ENCODE data around the gene TRPV2.
A peak's percentile ranks its signal among the peaks of the same experiment; 100 is the strongest.
"Not testable (repeated sequence)": the region's sequence is repeated elsewhere in the genome, so short reads cannot be mapped to it uniquely, and the experiment has no call there.

TRPV2 gene

DNA sequence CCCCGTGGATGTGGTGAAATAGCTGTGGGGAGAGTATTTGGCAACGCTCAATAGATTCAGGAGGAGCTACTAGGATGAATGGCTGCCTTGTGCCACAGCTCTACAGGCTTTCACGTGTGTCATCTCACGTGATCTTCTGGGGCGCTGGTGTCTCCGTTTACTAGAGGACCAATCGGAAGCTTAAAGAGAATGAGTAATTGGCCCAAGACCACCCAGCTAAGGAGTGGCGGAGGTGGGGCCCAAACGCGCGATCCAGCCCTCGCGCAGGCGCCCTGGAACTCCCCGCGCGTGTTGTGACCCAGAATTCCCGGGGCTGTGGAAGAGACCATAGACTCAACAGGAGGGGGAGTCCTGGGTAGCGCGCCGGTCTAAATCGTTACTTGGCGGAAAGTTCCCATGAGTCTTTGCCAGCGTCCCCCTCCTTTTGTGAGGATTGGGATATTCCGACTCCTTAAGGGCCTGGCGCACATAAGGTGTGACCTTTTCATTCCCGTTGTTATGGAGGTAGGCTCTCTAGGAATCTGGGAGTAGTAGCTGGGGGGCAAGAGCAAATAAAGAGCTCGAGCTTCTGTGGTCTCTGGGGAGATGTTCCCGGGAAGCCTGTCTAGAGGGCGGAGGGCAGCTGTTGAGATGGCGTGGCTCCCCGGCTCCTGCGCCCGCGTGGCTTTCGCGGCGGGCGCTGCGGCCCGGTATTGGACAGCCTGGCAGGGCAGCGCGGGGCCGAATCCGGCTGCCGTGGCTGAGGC, 23.4 kb downstream of the TRPV2 start:
- DNase-seq = peak; percentile 96

DNA sequence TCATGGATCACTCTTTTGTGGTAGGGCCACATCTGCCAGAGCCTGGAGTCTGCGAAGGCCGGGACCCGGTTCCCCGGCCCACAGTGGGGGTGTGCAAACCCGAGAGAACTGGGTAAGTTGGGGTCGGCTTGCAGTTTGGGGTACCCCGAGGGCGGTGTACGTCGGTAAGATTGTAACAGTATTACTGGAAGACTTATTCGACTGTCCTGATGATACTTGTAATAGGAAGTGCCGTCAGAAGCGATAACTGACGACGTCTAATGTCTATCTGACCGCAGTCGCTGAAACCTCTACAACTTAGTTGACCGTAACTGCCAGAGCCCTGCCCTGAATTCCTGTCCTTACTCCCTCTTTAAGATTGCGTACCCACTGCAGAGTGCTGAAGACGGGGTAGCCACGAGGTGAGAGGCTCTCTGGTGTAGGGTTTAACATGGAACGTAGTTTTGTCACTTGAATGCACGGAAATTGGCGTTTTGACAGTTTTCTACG, 24.0 kb downstream of the TRPV2 start:
- DNase-seq = no peak

DNA sequence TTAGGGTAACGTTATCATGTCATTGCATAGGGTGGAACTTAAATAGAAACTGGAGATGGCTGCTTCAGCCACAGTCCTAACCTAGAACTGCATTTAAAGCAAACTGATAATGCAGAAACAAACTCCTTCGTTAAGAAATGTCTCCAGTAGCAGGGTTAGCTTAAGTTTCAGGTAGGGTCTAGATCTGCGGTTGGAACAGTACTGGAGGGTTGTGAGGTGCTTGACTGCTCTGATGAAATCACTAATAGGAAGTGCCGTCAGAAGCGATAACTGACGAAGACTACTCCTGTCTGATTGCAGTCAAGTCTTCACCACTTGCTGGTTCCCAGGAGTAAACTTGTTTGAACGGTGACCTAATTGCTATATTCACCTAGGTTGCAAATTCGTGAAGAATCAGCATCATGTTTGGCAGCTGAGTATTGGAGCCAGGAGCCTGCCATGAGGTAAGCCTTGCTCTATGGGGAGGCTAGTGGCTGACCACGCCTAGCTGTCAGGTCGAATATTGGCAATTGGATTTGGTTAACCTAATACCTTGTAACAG, 24.5 kb downstream of the TRPV2 start:
- DNase-seq = no peak

DNA sequence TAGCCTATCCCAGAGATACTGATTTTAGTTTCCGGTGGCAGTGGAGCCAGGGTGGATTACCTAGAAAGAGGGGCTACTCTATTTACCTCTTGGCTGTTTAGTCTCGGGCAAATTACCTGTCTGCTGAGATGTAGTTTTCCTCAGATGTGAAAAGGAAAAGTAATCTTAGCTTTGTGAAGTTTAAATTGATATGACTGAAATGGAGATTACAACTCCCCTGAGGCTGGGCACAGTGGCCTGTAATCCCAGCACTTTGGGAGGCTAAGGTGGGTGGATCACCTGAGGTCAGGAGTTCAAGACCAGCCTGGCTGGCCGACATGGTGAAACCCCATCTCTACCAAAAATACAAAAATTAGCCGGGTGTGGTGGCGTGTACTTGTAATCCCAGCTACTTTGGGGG, 25.0 kb downstream of the TRPV2 start:
- not testable (repeated sequence) for DNase-seq

DNA sequence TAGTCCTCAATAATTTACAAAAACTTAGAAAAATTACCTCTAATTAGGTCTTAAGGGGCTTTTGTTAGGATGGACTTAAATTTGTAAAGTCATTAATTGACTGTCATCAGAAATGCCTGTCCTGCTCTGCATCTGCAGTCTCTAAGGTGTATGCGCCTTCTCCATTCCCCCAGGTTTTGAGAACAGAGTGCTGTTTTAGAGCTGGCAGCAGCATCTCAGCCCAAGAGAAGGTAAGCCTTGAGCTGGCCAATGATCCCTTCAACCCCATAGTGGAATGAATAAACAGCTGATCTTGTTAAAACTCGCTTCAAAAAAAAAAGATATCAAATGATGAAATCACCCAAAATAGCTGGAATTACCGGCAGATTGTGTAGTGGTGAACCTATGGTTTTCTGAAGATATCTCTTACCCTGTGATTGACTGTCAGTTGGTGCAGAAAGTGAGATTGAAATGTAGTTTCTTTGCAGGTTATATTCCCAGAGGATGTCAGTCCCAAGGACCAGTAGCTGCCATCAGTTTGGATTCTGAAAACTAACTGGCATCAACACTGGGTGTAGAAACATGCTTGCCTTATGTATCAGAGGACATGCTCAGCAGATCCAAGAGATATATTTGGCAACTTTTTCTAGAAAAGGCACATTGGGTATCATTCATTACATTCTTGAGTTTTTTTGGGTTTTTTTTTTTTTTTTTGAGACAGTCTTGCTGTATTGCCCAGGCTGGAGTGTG, 25.7 kb downstream of the TRPV2 start:
- no peak for DNase-seq

DNA sequence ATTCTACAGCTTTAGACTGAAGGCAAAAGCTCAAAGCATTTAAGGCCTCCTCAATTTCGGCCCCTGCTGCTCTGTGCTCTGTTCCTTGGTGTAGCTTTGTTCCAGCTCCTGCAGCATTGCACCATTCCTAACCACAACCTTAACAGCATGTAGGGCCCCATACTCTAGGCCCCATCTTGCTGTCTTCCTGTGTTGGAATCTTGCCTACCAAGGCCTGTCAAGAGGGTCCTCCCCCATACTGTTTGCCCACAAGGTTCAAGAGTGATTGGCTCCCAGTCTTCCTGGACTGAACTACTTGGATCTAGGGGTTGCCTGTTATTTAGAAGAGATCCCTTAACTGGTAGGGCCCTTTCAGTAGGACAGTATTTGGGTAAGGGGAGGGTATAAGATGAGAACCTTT, 26.8 kb downstream of the TRPV2 start:
- no peak for DNase-seq

DNA sequence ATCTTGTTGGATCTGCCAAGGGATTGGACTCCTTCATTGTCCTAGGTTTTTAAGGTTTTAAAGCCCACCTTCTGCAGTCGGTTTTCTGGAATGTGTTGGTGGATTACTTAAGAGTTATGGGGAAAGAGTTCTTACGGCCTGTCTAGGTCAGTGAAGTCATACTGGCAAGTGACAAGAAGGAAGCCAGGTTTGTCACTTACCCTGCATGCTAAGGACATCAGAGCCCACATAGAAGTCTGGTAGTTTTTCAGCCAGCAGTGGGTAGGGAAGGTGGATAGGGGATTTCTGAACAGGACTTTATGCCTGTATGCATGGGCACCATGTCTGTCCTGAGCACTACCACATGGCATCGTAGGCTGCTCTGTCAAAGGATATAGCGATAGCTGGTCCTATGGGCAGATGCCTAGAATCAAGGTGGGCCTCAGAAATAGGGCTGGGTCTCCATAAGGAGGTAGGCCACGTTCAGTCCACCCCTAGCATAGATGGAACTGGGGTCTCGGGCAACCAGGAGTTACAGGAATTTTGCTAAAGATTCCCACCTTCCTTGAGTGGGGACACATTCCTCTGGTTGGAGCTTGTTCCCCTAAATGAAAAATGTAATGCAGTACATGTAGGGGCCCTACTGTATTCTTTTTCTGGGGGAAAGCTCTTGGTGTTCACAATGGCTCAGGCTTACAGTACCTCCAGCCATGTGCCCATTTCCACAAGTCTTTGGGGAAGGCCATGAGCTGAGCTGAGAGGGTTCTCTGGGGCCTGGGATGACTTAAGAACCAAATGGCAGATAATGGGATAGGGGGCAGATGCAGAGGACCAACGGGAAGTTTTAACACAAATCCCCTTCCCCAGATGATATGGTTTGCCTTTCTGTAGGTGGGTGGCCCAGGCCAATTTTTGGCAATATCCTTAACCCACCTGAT, 27.5 kb downstream of the TRPV2 start:
- no peak for DNase-seq

DNA sequence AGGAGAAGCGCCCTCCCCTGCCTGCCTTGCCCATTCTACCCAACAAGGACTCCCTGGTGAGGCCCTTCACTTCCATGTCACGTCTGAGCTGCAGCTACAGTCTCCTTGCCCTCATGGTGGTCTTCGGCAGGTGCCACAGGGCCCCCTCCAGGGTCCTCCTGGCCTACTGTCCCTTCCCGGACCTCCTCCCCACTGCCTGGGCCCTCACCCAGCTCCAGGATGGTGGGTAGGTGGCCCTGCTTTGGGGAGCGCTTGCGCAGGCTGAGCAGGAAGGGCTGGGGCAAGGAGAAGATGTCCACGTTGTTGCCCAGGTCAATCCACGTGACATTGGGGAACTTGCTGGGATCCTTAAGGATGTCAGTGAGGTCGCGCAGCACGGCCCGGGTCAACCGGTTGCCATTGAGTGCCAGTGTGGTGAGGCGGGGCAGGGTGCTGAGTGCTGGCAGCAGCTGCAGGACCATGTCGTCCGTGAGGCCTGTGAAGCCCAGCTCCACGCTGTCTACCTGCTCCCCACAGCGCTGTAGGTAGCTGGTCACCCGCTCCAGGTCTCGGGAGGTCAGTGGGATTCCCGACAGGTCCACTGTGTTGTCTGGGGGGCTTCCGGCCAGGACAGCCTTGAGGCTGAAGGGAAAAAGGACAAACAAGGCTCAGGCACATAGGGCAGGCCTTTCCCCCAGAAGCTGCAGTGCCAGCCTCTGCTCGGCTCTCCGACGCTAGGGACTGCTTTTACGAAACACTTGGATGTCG, 28.3 kb downstream of the TRPV2 start:
- DNase-seq = no peak

DNA sequence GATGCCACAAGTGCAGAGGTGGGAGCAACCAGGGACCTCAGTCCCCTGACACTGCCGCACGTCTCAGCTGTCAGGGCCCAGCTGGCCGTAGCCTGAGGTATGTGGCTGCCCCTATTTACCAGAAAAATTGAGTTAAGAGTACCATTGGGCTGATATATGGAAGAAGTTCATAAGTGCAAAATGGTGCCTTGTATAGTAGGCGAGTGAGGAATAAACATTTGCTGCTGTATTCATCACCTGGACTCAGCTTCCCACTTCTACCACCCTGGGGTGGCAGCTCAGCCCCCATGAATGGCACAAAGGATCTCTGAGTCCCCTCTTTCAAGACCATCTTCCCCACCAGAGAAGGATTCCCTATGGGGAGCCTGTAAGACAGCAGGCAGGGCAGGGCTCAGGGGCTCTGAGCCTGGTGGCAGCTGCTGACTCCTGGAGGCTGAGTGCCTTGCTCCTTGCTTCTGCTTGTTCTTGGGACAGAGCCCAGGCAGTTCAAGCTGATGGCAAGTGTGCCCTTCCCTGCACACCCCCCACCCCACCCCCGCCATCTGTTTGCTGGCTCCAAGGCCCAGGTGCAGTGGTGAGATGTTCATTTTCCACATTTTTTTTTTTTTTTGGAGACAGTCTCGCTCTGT, 29.0 kb downstream of the TRPV2 start:
- DNase-seq = no peak

DNA sequence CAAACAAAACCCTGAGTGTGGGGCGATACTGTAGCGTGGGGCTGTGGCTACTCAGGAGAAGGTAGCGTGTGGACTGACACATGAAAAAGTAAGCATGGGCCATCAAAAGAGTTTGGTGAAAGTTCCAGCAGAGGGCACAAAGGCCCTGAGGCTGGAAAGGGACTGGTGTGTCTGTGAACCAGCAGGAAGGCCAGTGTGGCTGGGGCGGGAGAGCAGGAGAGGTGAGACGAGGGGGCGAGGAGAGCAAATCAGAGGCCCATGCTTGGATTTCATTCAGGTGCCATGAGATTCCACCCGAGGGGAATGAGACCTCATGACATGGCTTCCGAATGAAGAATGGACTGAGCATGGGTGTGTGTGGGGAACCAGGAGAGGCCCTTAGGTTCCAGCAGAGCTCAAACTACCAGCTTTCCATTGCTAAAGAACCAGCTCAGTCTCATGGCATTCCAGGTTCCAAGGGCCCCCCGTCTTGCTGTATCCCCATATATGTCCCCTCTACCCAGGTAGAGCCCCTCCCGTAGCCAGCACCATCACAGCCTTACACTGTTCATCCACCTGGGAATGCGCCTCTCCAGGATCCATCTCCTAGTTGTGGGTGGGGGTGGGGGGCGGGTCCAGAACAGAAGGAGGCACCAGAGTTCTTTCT, 31.1 kb downstream of the TRPV2 start:
- DNase-seq = no peak

DNA sequence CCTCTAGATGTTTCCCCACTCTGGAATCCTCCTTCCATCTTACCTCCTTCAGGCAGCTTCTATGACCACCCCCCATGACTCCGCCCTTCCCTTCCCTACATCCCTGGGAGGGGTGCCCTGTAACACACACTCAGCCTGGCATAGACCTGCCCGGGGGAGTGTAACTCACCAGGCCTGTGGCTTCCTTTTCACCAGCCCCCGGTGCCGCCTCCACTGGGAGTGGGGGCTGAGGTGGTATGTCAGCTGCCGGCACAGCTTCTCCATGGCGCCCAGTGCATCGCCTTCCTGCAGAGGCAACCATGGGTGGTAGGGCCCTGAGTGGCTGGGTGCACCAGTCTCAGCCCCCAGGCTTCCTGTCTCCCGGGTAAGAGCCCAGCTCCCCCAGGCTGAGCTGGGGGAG, 32.3 kb downstream of the TRPV2 start:
- DNase-seq = no peak

DNA sequence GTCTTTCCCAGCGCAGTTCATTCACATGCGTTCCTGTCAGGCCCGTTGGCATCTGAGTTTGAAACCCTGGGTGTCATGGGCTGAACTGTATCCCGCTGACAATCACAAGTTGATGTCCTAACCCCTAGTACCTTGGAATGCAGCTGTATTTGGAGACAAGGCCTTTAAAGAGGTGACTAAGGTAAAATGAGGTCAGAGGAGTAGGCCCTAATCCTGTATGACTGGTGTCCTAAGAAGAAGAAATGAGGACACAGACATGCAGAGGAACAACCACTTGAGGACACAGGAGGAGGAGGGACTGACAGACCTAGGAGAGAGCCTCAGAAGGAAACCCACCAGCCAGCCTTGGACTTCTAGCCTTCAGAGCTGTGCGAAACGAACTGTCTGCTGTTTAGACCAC, 33.1 kb downstream of the TRPV2 start:
- no peak for DNase-seq

DNA sequence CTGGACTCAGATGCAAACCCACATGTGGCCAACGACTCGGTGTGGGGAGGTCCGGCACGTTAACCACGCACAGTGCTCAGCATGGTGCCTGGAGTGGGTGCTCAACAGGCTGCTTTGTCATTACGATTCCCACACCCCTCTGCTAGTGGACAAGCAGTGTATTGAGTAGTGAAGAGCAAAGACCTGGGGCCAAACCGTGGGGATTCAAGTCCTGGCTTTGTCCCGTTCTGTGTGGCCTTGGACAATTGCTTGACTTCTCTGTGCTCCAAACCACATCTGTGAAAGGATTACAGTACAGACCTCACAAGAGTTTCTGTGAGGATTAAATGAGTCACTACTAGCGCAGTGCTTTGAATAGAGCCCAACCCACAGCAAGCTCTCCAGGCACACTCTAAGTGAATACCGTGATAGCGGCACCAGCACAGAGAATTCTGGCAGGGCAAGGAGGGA, 33.8 kb downstream of the TRPV2 start:
- DNase-seq = no peak

DNA sequence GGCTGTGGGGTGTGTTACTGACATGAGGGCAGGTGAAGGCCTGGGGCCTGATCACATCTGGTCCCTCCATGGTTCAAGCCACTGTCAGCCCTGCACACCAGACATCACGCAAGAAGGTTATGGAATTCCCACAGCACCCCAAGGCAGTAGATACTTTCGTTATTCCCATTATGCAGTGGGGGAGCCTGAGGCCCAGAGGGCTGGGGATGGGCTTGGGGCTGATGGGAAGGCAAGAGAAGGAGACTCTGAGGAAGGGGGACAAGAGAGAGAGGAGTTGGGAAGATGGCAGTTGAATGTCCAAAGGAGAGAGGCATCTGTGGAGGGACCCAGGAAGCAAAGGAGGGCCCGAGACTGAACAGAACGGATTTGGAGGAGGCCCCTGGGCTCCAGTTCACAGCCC, 34.7 kb downstream of the TRPV2 start:
- DNase-seq = no peak

DNA sequence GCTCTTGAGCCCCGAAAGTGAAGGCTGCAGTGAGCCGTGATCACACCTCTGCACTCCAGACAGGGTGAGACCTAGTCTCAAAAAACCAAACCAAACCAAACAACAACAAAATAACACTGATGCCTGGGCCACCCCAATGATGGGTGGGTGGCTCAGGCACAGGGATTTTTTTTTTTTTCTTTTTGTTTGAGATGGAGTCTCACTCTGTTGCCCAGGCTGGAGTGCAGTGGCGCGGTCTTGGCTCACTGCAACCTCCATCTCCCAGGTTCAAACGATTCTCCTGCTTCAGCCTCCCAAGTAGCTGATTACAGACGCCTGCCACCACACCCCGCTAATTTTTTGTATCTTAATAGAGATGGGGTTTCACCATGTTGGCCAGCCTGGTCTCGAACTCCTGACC, 36.9 kb downstream of the TRPV2 start:
- not testable (repeated sequence) for DNase-seq

DNA sequence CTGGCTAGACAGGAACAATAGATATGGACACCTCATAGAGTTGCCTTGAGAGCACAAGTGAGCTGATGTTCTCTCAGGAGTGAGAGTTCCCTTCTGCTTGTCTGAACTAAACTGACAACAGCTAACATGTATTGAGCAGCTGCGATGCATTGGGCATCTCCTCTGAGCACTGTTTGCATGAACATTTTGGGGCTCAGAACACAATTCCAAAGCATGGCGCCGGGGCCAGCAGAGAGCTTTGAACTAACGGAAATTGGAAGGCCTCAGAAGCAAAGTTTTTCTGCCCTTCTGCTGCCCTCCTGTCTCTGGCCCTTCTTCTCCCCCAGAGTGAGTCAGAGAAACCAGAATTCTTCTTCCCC, 38.1 kb downstream of the TRPV2 start:
- DNase-seq = no peak

DNA sequence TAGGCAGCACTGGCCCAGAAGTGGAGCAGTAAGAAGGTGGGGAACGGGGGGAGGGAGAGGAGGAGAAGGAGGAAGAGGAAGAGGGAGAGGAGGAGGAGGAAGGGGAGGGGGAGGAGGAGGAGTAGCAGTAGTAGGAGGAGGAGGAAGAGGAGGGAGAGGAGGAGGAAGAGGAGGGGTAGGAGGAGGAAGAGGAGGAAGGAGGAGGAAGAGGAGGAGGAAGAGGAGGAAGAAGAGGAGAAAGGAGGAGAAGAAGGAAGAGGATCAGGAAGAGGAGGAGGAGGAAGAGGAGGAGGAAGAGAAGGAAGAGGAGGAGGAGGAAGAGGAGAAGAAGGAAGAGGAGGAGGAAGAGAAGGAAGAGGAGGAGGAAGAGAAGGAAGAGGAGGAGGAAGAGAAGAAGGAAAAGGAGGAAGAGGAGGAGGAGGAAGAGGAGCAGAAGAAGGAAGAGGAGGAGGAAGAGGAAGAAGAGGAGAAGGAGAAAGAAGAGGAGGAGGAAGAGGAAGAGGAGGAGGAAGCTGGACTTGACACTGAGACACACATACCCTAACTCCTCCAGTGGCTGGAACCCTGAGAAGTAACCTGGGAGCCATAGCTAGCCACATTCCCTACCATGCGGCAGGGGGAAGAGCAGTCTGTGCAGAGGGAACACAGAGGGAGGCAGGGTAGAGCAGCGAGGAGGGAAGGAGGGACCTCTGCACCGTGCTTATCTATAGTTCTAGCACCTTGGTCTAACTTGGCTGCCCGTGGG, 40.8 kb downstream of the TRPV2 start:
- DNase-seq = no peak

DNA sequence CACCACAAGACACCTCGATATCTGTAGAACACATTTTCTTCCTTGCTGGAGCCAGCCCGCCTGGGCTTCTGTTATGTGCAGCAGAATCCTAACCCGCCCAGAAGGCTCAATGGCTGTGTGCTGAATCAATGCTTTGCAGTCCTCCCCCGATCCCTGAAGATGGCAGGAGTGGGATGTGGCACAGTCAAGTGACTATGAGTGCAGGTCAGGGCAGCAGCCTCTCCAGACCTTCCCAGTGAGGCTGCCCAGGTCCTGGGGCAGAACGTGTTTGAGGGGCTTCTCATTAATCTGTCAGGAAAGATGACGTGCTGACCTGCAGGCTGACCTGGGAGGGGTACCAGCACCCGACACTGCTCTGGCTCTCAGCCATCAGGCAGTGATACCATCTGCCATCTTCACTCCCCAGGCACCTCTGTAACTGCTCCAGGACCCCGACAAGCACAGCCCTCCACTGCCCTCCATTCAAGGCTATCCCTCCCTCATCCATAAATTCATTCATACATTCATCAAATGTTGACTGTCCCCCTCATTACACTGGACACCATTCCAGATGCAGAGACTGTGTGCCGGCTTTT, 41.5 kb downstream of the TRPV2 start:
- no peak for DNase-seq

DNA sequence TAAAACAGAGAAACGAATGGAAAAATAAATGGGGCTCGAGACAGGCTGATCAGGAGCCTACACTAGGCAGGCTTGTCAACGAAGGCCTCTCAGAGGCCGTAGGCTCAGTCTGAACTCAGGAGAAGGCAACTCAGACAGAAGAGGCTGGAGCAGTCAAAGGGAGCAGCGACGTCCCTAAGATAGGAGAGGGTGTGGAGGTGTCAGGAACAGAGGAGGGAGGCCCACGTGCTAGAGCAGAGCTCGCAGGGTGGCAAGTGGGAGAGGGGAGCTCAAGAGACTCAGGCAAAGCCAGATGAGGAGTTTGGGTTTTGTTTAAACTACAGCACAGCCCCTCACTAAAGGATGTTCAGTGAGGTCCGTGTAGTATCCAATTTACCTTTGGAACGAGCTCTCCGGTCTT, 43.9 kb downstream of the TRPV2 start:
- no peak for DNase-seq

DNA sequence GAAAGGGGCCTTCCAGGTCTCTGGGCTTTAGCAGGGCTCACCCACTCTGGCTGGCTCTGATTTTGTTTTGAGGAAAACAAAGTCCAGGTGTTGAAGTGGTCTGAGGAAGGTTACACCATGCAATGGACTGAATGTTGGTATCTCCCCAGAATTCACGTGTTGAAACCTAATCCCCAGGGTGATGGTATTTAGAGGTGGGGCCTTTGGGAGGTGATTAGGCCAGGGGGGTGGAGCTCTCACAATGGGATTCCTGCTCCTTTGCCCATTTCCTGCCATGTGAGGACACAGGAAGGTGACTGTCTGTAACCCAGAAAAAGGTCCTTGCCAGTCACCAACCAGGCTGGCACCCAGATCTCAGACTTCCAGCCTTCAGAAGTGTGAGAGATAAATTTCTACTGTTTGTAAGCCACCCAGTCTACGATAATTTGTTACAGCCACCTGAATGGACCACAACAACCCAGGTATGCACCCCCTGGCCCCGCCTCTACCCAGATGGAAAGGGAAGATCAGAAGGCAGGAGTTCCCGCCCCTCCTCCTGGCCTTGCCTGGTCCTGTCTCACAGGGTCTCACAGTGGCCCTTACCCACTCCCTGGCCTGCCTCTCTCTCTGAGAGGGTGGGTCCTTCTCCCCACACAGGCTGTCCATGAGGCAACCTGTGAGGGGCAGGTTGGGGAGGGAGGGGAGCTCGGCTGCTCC, 44.6 kb downstream of the TRPV2 start:
- no peak for DNase-seq

Data from RPMI8226 (cell line).